HEK293 (cell line): Measurements from ENCODE around the gene KRTAP10-5.

Experiments used
- CTCF ChIA-PET: fragments of 350-600 bp; formaldehyde crosslinking; extraction: SDS; loops from one replicate; lab custom pipeline; 2021; ENCODE audit warnings: antibody characterized with exemption; lab: Yijun Ruan, JAX
- POLR2A ChIA-PET: fragments of 300-600 bp; formaldehyde crosslinking; extraction: SDS; loops from one replicate; lab custom pipeline; 2020; ENCODE audit warnings: antibody characterized with exemption, inconsistent platforms; lab: Yijun Ruan, JAX
- H3K27ac ChIP-seq: fragments of 200-500 bp; sonication (Bioruptor generic); 2 replicates; pipeline ENCODE4 v1.5.1; 2014; ENCODE audit warnings: low read depth, low read length, control low read depth, inconsistent platforms; ENCODE audit errors: extremely low read depth
- H3K36me3 ChIP-seq, 2 experiments: fragments of 200-500 bp in 1 of 2; sonication (Bioruptor generic) in 1 of 2; 1 replicate in 1 of 2; 2 replicates in 1 of 2; pipeline ENCODE4 v1.5.1; 2014 to 2017; ENCODE audit warnings: inconsistent platforms in 2 of 2, low read length in 2 of 2; ENCODE audit not compliant: control insufficient read depth in 2 of 2, insufficient read depth in 1 of 2
- H3K4me1 ChIP-seq: fragments of 200-500 bp; sonication (Bioruptor generic); 2 replicates; pipeline ENCODE4 v1.5.1; 2014; ENCODE audit warnings: mild to moderate bottlenecking, low read length, inconsistent platforms; ENCODE audit not compliant: control insufficient read depth, insufficient read depth
- H3K4me3 ChIP-seq: 2 replicates; pipeline ENCODE4 v1.5.1; 2011; ENCODE audit warnings: low read depth, mild to moderate bottlenecking, control low read depth, low read length, moderate library complexity
- H3K9me3 ChIP-seq: fragments of 200-500 bp; sonication (Bioruptor generic); 2 replicates; pipeline ENCODE4 v1.5.1; 2014; ENCODE audit warnings: low read depth, low read length, inconsistent platforms; ENCODE audit not compliant: control insufficient read depth, insufficient read depth
- BCL11A ChIP-seq: fragments of 450-650 bp; formaldehyde crosslinking; IDR thresholded peaks from 2 replicates; pipeline ENCODE4 v1.5.1; 2016; ENCODE audit warnings: low read depth, missing biosample characterization, missing genetic modification characterization
- HOXC10 ChIP-seq: sonication (generic); formaldehyde crosslinking; IDR thresholded peaks from 2 replicates; pipeline ENCODE4 v1.8.1; 2023; ENCODE audit warnings: mild to moderate bottlenecking, missing genetic modification reagents
- HOXD13 ChIP-seq: sonication (generic); formaldehyde crosslinking; IDR thresholded peaks from 2 replicates; pipeline ENCODE4 v1.8.0; 2022; ENCODE audit warnings: missing genetic modification reagents, borderline replicate concordance
- OSR2 ChIP-seq: fragments of 450-650 bp; formaldehyde crosslinking; IDR thresholded peaks from 2 replicates; pipeline ENCODE4 v1.5.1; 2016; ENCODE audit warnings: missing biosample characterization, missing genetic modification characterization
- WT1 ChIP-seq: fragments of 450-650 bp; formaldehyde crosslinking; IDR thresholded peaks from 2 replicates; pipeline ENCODE4 v1.5.1; 2016; ENCODE audit warnings: missing biosample characterization, missing genetic modification characterization
- ZBTB1 ChIP-seq: fragments of 450-650 bp; formaldehyde crosslinking; IDR thresholded peaks from 2 replicates; pipeline ENCODE4 v1.5.1; 2016; ENCODE audit warnings: missing biosample characterization, missing genetic modification characterization
- ZBTB21 ChIP-seq: fragments of 450-650 bp; formaldehyde crosslinking; IDR thresholded peaks from 2 replicates; pipeline ENCODE4 v1.5.1; 2017; ENCODE audit warnings: missing biosample characterization, missing genetic modification characterization
- ZFP41 ChIP-seq: fragments of 450-650 bp; formaldehyde crosslinking; IDR thresholded peaks from 2 replicates; pipeline ENCODE4 v1.5.1; 2016; ENCODE audit warnings: missing biosample characterization, missing genetic modification characterization, borderline replicate concordance
- ZNF19 ChIP-seq: fragments of 450-650 bp; formaldehyde crosslinking; IDR thresholded peaks from 2 replicates; pipeline ENCODE4; 2016; ENCODE audit warnings: missing biosample characterization, missing genetic modification characterization, low read depth
- ZNF211 ChIP-seq: fragments of 450-650 bp; formaldehyde crosslinking; IDR thresholded peaks from 2 replicates; pipeline ENCODE4 v1.5.1; 2016; ENCODE audit warnings: low read depth, missing biosample characterization, missing genetic modification characterization
- ZNF324 ChIP-seq: fragments of 450-650 bp; formaldehyde crosslinking; IDR thresholded peaks from 2 replicates; pipeline ENCODE4 v1.5.1; 2016; ENCODE audit warnings: missing biosample characterization, missing genetic modification characterization
- ZNF366 ChIP-seq: fragments of 450-650 bp; formaldehyde crosslinking; conservative IDR thresholded peaks from 2 replicates; pipeline ENCODE4 v1.5.1; 2016; ENCODE audit warnings: missing biosample characterization, missing genetic modification characterization
- ZNF654 ChIP-seq: fragments of 450-650 bp; formaldehyde crosslinking; IDR thresholded peaks from 2 replicates; pipeline ENCODE4 v1.5.1; 2016; ENCODE audit warnings: low read depth, missing biosample characterization, missing genetic modification characterization
- ZNF76 ChIP-seq: fragments of 450-650 bp; formaldehyde crosslinking; IDR thresholded peaks from 2 replicates; pipeline ENCODE4; 2016; ENCODE audit warnings: low read depth, missing biosample characterization, missing genetic modification characterization, borderline replicate concordance
- TF ChIP-seq, protein P1 (sequence below): fragments of 450-650 bp; IDR thresholded peaks from 2 replicates; pipeline ENCODE4 v1.5.1; 2018; ENCODE audit warnings: missing biosample characterization, mild to moderate bottlenecking, missing genetic modification characterization
- TF ChIP-seq, protein P2 (sequence below): fragments of 450-650 bp; formaldehyde crosslinking; IDR thresholded peaks from 2 replicates; pipeline ENCODE4 v1.5.1; 2016; ENCODE audit warnings: missing biosample characterization, missing genetic modification characterization
- TF ChIP-seq, protein P3 (sequence below): fragments of 450-650 bp; formaldehyde crosslinking; IDR thresholded peaks from 2 replicates; pipeline ENCODE4 v1.5.1; 2016; ENCODE audit warnings: missing biosample characterization, missing genetic modification characterization
- TF ChIP-seq, protein P4 (sequence below): fragments of 450-650 bp; formaldehyde crosslinking; IDR thresholded peaks from 2 replicates; pipeline ENCODE4 v1.5.1; 2017; ENCODE audit warnings: missing biosample characterization, missing genetic modification characterization
- TF ChIP-seq, protein P5 (sequence below): fragments of 450-650 bp; formaldehyde crosslinking; IDR thresholded peaks from 2 replicates; pipeline ENCODE4 v1.5.1; 2016; ENCODE audit warnings: missing biosample characterization, missing genetic modification characterization
- TF ChIP-seq, protein P6 (sequence below): fragments of 450-650 bp; formaldehyde crosslinking; IDR thresholded peaks from 2 replicates; pipeline ENCODE4 v1.5.1; 2016; ENCODE audit warnings: missing biosample characterization, missing genetic modification characterization

KRTAP10-5 gene

DNA sequence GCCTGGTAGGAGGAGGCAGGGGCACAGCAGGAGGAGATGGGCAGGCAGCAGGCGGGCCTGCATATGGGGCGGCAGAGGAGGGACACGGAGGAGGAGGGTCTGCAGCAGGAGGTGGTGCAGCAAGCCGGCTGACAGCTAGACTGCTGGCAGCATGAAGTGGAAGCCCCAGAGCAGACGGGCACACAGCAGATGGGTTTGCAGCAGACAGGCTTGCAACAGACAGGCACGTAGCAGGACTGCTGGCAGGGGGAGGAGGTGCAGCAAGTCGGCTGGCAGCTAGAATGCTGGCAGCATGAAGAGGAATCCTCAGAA, 615 bp downstream of the KRTAP10-5 start:
- Histone ChIP-seq H3K4me3 (no peak overlapping the region), H3K36me3 (no peaks in the 10 kb centered on the region), H3K27ac (no peak overlapping the region), H3K9me3 (no peaks in the 10 kb centered on the region), H3K4me1 (no peaks in the 10 kb centered on the region)
- TF ChIP-seq, protein P1, sequence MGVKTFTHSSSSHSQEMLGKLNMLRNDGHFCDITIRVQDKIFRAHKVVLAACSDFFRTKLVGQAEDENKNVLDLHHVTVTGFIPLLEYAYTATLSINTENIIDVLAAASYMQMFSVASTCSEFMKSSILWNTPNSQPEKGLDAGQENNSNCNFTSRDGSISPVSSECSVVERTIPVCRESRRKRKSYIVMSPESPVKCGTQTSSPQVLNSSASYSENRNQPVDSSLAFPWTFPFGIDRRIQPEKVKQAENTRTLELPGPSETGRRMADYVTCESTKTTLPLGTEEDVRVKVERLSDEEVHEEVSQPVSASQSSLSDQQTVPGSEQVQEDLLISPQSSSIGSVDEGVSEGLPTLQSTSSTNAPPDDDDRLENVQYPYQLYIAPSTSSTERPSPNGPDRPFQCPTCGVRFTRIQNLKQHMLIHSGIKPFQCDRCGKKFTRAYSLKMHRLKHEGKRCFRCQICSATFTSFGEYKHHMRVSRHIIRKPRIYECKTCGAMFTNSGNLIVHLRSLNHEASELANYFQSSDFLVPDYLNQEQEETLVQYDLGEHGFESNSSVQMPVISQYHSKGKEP, result no peak
- TF ChIP-seq ZNF19 (tag by site-specific recombination) (no peak), ZFP41 (no peak), ZNF211 (tag by site-specific recombination) (no peak), ZNF324 (tag by site-specific recombination) (no peak)
- CTCF ChIA-PET, result interaction anchor here (0.6 kb wide), 1 partner anchor 550 kb away, joined by 5 read pairs; no protein-coding TSS in a partner anchor
- POLR2A ChIA-PET, result no interaction called here

DNA sequence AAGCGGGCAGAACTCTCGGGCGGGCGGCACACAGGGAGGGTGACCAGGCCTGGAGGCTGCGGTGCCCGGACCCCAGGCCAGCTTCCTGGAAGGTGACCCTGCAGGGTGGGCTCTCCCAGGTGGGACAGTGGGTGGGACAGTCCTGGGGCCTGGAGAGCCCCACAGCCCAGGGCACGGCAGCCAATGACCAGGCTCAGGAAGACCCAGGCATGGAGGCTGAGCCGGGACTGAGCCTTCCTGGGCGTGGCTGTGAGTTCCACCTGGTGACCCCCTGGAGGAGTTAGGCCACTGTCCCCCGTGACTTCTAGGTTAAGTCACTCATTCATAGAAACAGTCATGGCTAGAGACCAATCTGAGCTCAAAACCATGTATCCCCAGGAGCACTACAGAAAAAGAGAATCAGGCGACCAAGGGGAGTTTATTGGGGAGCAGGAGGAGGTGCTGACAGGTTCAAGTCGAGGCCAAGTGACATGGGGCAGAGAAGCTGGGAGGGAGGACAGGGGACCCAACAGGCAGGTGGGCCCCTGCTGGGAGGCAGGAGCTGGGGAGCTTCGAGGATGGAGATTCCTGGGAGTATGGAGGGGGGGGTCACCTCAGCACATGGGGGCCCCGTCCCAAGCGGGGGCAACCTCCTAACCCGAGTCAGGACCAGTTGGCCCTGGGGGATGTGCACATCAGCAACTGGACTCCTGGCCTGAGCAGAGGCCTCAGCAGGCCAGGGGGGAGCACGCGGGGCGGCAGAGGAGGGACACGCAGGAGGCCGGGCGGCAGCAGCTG, 1.2 kb downstream of the KRTAP10-5 start:
- Histone ChIP-seq H3K27ac (no peak overlapping the region), H3K9me3 (no peaks in the 10 kb centered on the region), H3K4me1 (no peaks in the 10 kb centered on the region), H3K36me3 (no peaks in the 10 kb centered on the region), H3K4me3 (no peak overlapping the region)
- ChIA-PET POLR2A (no interaction called here), CTCF (no interaction called here)
- TF ChIP-seq WT1 (tag by site-specific recombination) (no peak), BCL11A (tag by site-specific recombination) (no peak), HOXD13 (CRISPR knock-in tag) (no peak), ZBTB21 (tag by site-specific recombination) (no peak), HOXC10 (CRISPR knock-in tag) (no peak), ZBTB1 (tag by site-specific recombination) (no peak)
- TF ChIP-seq, protein P2, sequence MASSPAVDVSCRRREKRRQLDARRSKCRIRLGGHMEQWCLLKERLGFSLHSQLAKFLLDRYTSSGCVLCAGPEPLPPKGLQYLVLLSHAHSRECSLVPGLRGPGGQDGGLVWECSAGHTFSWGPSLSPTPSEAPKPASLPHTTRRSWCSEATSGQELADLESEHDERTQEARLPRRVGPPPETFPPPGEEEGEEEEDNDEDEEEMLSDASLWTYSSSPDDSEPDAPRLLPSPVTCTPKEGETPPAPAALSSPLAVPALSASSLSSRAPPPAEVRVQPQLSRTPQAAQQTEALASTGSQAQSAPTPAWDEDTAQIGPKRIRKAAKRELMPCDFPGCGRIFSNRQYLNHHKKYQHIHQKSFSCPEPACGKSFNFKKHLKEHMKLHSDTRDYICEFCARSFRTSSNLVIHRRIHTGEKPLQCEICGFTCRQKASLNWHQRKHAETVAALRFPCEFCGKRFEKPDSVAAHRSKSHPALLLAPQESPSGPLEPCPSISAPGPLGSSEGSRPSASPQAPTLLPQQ, result no peak
- TF ChIP-seq, protein P3, sequence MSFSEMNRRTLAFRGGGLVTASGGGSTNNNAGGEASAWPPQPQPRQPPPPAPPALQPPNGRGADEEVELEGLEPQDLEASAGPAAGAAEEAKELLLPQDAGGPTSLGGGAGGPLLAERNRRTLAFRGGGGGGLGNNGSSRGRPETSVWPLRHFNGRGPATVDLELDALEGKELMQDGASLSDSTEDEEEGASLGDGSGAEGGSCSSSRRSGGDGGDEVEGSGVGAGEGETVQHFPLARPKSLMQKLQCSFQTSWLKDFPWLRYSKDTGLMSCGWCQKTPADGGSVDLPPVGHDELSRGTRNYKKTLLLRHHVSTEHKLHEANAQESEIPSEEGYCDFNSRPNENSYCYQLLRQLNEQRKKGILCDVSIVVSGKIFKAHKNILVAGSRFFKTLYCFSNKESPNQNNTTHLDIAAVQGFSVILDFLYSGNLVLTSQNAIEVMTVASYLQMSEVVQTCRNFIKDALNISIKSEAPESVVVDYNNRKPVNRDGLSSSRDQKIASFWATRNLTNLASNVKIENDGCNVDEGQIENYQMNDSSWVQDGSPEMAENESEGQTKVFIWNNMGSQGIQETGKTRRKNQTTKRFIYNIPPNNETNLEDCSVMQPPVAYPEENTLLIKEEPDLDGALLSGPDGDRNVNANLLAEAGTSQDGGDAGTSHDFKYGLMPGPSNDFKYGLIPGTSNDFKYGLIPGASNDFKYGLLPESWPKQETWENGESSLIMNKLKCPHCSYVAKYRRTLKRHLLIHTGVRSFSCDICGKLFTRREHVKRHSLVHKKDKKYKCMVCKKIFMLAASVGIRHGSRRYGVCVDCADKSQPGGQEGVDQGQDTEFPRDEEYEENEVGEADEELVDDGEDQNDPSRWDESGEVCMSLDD (tag by site-specific recombination), result no peak

DNA sequence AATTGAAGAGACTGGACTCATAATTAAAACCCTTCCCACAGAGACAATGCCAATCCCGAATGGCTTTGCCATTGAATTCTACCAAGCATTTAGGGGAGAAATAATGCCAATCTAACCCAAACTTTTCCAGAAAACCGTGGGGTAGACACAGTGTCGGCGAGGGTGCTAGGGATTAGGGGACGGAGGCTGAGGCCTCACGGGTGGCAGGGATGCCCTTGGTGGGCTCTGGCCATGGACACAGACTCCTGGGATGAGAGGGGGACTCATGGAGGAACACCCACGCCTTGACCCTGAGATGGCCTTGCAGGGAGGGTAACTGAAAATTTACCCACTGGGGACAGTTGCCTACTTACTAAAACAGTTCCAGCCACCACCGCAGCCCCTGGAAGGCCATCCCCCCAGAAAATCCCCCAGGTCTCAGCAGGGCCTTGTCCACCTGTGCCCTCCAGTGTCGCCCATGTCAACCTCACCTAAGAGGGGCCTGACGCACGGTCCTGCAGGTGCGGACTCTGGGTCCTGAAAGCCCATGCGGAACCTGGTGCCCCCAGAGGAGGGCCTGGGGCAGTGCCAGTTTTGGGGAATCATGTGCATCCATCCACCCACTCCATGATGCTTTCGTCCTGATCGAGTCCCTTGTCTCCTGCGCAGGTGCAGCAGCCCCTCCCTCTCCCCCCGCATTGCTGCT, 1.9 kb downstream of the KRTAP10-5 start:
- Histone ChIP-seq H3K27ac (no peak overlapping the region), H3K4me3 (no peak overlapping the region), H3K9me3 (no peaks in the 10 kb centered on the region), H3K36me3 (no peaks in the 10 kb centered on the region), H3K4me1 (no peaks in the 10 kb centered on the region)
- ChIA-PET CTCF (no interaction called here), POLR2A (no interaction called here)
- TF ChIP-seq, protein P4, sequence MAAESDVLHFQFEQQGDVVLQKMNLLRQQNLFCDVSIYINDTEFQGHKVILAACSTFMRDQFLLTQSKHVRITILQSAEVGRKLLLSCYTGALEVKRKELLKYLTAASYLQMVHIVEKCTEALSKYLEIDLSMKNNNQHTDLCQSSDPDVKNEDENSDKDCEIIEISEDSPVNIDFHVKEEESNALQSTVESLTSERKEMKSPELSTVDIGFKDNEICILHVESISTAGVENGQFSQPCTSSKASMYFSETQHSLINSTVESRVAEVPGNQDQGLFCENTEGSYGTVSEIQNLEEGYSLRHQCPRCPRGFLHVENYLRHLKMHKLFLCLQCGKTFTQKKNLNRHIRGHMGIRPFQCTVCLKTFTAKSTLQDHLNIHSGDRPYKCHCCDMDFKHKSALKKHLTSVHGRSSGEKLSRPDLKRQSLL (tag by site-specific recombination), result no peak
- TF ChIP-seq ZNF76 (no peak), ZNF366 (no peak), OSR2 (tag by site-specific recombination) (no peak), ZNF654 (tag by site-specific recombination) (no peak)
- TF ChIP-seq, protein P5, sequence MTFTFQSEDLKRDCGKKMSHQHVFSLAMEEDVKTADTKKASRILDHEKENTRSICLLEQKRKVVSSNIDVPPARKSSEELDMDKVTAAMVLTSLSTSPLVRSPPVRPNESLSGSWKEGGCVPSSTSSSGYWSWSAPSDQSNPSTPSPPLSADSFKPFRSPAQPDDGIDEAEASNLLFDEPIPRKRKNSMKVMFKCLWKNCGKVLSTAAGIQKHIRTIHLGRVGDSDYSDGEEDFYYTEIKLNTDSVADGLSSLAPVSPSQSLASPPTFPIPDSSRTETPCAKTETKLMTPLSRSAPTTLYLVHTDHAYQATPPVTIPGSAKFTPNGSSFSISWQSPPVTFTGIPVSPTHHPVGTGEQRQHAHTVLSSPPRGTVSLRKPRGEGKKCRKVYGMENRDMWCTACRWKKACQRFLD, result no peak
- TF ChIP-seq, protein P6, sequence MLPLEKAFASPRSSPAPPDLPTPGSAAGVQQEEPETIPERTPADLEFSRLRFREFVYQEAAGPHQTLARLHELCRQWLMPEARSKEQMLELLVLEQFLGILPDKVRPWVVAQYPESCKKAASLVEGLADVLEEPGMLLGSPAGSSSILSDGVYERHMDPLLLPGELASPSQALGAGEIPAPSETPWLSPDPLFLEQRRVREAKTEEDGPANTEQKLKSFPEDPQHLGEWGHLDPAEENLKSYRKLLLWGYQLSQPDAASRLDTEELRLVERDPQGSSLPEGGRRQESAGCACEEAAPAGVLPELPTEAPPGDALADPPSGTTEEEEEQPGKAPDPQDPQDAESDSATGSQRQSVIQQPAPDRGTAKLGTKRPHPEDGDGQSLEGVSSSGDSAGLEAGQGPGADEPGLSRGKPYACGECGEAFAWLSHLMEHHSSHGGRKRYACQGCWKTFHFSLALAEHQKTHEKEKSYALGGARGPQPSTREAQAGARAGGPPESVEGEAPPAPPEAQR (tag by site-specific recombination), result no peak
